ENCODE results near the gene PKMYT1.
A peak's percentile ranks its signal among the peaks of the same experiment; 100 is the strongest.

The PKMYT1 gene

GRCh38 chr16:2980227-2981176 lies at the start of gene PKMYT1:
Gene PKMYT1, minus strand, starts transcription at chr16:2980446. Its CDS starts 789 bp downstream, at chr16:2979657.
- peak; percentile 62 for DNase-seq

GRCh38 chr16:3029491-3030221 lies 49.4 kb upstream of the PKMYT1 start:
- no peak for DNase-seq

GRCh38 chr16:3028716-3029319 lies 48.6 kb upstream of the PKMYT1 start:
- DNase-seq: no peak

- DNase-seq: peak; percentile 69
These were observed 47.9 kb upstream of the PKMYT1 start for GRCh38 chr16:3027983-3028715.

DNA sequence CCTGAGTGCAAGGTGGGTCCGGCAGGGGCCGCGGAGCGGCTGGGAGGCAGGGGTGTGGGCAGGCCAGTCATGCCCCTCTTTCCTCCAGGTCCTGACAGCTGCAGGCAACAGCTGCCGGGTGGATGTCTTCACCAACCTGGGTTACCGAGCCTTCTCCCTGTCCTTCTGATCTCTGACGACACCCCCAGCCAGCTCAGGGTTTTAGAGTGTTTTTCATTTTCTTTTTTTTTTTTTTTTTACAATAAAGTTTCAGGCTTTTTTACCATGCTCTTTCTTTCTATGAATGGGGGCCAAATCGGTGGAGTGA lies 47.2 kb upstream of the PKMYT1 start:
- DNase-seq: no peak

GRCh38 chr16:3026609-3027488 lies 46.6 kb upstream of the PKMYT1 start:
- DNase-seq: no peak

DNA sequence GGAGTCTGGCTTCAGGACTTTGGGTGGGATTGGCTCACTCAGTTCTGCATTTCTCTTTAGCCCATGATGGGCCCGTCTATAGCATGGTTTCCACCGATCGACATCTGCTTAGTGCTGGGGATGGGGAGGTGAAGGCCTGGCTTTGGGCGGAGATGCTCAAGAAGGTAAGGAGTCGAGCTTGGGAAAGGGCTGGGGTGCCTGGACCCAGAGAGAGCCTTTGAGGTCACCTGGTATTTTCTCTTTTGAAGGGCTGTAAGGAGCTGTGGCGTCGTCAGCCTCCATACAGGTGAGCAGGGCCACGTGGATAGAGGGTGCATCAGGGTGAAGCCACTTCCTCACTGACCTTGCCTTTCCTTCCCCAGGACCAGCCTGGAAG lies 45.7 kb upstream of the PKMYT1 start:
- no peak for DNase-seq

- DNase-seq: no peak
These were observed 45.1 kb upstream of the PKMYT1 start for GRCh38 chr16:3025032-3026002.

DNA sequence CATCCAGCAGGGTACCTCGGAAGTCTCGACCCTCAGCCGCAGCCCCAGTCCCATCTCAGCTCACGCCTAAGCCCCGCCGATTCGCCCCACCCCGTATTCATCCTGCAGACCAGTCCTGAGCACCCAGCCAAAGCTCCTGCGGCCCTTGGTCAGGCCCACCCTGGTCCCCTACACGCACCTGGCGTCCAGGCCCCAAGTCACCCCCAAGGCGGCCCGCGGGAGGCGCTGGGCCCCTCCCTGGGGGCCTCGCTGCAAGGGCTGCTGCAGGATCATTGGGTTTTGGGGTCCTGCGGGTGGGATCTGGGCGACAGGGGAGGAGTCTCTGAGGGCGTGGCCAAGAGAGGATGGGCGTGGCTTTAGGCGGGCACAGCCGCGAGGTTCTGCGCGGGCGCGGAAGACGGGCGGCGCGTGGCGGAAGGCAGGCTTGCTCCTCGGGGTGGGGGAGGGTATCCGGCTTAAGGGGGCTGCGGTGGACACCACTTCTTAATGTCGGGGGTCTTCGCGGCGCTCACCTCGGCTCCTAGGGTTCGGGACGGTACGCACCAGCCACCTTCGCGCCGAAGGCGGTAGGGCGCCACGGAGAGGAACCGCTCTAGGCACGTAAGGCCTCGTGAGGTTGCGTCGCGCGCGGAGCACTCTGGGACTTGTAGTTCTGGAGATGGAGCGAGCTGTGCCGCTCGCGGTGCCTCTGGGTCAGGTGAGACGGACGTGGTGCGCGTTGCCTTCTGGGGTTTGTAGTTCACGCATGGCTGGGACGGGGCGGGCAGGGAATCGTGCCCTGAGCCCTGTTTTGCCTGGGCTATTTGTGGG lies 43.6 kb upstream of the PKMYT1 start, which contains the start of the genes HCFC1R1 and THOC6:
Gene HCFC1R1, minus strand, starts transcription at position 274 of the 810 bp plus-strand sequence. Its CDS starts 1 bp downstream, at position 273.
Gene THOC6, plus strand, starts transcription at position 367 of the 810 bp plus-strand sequence. Its CDS starts 292 bp downstream, at position 659.
- peak; percentile 87 for DNase-seq

- peak; percentile 32 for DNase-seq
These were observed 43.1 kb upstream of the PKMYT1 start for GRCh38 chr16:3023415-3023668.

DNA sequence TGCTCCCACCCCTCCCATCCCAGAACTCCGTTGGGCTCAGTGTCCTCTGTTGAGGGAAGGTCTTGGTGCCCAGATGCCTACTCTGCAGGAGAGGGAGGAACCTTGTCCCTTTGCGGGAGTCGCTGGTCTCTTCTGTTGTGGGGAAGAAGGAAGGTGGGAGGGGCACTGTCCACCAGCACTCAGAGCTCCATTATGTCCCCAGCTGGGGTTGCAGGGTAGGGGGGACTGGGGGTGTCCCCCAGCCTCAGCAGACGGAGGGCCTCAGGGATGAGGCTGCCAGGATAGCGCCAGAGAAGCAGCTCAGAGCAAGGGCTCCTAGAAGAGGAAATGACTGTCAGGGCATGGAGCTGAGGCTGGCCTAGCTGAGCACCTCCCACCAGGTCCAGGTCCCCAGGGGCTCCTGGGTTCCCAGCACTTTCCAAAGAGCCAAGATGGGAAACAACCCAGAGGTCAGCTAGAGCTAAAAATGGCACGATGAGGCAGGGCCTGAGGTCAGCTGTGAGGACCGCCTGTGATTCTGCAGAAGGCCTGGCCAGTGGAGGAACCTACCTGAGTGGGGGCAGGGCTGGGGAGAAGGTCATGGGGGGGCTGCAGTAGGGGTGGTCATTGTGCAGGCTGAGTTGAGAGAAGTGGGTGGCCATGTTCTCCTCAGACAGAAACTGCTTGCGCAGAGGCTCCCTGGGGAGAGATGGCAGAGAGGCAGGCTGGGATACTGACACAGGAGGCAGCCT lies 42.6 kb upstream of the PKMYT1 start:
- DNase-seq: no peak

DNA sequence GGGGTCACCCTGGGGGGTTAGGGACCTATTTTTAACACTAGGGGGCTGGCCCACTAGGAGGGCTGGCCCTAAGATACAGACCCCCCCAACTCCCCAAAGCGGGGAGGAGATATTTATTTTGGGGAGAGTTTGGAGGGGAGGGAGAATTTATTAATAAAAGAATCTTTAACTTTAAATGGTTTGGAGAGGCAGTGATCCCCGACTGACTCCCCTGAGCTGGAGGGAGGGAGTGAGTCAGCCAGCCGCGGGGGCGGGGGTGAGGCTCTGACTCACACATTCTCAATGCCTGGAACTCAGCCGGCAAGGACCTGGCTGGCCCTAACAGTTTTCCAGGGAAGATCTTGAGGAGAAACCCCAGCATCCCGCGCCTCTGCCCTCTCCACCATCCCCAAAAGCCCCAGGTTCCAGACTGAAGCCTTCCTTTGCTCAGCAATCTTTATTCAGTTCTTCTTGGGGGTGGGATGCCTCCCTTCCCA lies 42.0 kb upstream of the PKMYT1 start:
- no peak for DNase-seq

- DNase-seq: no peak
These were observed 41.4 kb upstream of the PKMYT1 start for GRCh38 chr16:3021449-3022207.

DNA sequence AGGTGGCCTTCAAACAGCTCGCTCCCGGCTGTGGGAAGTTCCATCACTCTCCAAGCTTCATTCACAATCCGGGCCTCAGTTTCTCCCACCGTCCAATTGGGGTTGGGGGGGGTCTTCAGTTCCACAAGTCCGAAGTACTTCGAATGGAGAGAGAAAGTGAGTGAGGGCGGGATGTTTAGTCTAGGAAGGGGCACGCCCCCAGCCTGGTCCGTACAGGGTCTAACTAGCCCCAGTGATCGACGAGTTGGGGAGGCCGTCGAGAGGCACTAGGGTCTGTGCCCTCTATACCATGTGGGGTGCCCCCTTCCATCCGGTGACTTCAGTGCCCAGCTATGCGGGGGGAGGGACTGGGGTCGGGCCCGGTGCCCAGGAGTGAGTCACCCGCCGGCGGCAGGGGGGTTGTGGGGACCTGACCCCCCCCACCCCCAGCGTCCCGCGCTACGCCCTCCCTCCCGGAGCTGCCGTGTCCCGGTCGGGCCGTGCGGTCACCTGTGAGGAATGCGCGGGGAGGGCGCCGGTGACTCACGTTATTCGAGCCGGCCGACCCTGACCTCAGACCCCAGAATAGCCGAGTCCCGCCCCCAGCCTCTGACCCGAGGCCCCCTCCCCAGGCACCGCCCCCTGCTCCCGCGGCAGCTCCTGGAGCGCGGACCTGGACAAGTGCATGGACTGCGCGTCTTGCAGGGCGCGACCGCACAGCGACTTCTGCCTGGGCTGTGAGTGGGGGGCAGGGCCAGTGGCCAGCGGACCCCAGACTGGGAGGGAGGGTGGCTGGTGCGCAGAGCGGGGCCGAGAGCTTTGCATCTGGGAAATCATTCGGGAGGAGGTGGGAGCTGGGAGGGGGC lies 40.6 kb upstream of the PKMYT1 start:
- no peak for DNase-seq

GRCh38 chr16:3020247-3020603 lies 40.0 kb upstream of the PKMYT1 start, which contains the start of gene TNFRSF12A:
Gene TNFRSF12A, plus strand, starts transcription at chr16:3020368. Its CDS starts 30 bp downstream, at chr16:3020398.
- DNase-seq: no peak

DNA sequence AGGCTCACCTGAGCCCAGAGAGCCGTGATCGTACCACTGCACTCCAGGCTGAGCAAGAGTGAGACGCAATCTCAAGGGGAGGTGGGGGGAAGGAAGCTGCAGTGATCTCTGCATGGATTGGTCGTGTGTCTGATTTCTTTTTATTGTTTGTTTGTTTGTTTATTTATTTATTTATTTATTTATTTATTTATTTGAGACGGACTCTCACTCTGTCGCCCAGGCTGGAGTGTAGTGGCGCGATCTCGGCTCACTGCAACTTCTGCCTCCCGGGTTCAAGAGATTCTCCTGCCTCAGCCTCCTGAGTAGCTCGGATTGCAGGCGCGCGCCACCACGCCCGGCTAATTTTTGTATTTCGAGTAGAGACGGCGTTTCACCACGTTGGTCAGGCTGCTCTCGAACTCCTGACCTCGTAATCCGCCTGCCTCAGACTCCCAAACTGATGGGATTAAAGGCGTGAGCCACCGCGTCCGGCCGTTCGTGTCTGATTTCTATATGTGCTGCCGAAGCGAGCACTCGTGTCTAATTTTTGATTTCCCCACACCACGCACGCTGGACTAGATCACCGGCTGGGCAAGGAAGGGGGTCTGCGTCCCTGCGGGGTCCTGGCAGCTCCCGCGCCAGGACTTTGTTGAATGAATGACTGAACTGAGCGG lies 39.5 kb upstream of the PKMYT1 start:
- DNase-seq: no peak
